Head of caudate nucleus (tissue), 42 donors: ENCODE measurements around the gene PRR7.
"Not testable (repeated sequence)": the region's sequence is repeated elsewhere in the genome, so short reads cannot be mapped to it uniquely, and the experiment has no call there.

Source experiments
- DNase-seq, 42 donors: peaks; one replicate each; pipeline versions ENCODE4 v3.0.0 to v3.0.0-alpha.2; 2020 to 2021; ENCODE audit warnings: mixed read lengths in 7 of 42
- intact Hi-C: fragments of 100-400 bp; cut with DNase I; formaldehyde crosslinking; loops from one replicate; pipeline ENCODE4 v1.15.0; 2022

Gene PRR7

GRCh38 chr5:177472460-177473442 lies 26.1 kb downstream of the PRR7 start:
- intact Hi-C loops, result no loop called here
- DNase-seq, result peak in 3 of 42 donors; percentile 29 to 52 (median 37)

DNA sequence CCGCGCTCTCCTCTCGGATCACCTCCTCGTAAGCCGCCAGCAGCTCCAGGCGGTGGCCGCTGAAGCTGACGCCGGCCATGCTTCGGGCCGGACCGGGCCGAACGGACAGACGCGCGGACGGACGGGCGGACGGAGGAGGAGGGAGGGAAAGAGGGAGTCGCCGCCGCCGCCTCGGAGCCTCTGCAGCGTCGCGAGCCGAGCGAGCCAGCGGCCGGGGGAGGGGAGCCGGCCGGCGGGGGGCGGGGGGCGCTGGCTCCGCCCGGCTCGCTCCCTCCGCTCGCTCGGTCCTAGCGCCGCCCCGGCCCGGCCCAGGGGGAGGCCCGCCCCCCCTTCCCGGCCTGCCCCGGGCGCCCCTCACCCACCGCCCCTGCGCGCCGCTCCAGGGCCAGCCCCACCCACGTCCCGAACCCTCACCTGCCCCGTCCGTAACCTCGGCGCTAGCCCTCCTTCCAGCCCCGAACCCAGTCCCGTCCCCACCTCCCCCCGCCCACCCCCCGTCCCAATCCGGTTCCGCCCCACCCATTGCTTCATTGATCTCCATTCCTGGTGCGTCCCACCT lies 26.9 kb downstream of the PRR7 start, which contains the start of gene DBN1:
TSS of gene DBN1 (minus strand) at position 192 of the 559 bp plus-strand sequence. CDS start at position 79, 113 bp downstream.
- DNase-seq, result peak in 13 of 42 donors; percentile 31 to 66 (median 58)
- intact Hi-C loops, result no loop called here

DNA sequence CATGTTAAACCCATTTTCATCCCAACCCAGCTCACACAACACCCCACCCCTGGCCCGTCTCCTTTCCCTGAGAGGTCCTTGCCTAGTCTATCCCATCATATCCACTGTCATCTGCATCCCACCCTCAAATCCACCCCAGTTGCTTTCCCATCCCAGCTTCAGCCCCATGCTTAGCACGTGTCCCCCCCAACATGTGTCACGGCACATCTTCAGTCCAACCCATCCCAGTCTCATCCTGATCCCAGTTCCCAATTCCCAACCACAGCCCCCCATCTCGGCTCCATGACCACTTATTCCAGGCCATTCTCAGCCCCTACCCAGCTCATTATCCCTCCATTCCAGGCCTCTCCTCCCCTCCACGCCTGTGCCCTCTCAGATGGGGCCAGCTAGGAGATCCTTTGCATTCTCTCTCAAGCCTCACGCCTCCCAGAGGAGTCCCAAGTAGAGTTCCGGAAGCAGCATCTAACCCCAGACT lies 27.4 kb downstream of the PRR7 start:
- intact Hi-C loops, result no loop called here
- DNase-seq, result no peak

DNA sequence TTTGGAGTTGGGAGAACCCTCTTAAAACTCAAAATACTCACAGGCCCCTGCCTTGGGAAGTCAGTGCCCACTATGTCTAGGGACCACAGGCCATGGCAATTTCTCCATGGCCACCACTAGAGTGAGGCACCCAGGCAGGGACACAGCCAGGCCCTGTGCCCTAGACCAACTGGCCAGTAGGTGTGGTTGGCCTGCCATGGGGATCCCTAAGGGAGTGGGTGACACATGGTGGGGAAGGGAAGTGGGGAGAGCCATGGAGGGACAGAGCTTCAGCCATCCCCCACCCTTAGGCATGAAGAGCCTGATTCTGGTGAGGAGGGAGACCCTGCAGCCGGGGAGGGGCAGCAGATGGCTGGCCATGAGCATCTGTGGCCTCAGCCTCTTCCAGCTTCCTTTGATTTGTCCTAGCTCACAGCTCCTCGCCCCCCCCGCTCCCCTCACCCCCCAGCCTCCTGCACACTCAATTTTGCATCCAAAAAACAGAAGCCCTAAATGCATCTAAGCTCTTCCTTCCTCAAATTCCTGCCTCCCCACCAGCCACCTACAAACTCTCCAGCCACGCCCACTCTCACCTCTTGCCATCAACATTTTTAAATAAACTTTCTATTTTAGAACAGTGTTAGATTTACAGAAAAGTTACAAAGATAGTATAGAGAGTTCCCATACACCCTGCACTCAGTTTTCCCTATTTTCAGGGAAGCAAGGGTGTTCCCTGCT lies 28.4 kb downstream of the PRR7 start:
- intact Hi-C loops, result no loop called here
- no peak for DNase-seq

- intact Hi-C loops, result no loop called here
- DNase-seq, result peak in 10 of 42 donors; percentile 43 to 78 (median 58)
These were observed 29.2 kb downstream of the PRR7 start for GRCh38 chr5:177475563-177476427.

GRCh38 chr5:177476531-177477233 lies 30.1 kb downstream of the PRR7 start:
- DNase-seq, result no peak

DNA sequence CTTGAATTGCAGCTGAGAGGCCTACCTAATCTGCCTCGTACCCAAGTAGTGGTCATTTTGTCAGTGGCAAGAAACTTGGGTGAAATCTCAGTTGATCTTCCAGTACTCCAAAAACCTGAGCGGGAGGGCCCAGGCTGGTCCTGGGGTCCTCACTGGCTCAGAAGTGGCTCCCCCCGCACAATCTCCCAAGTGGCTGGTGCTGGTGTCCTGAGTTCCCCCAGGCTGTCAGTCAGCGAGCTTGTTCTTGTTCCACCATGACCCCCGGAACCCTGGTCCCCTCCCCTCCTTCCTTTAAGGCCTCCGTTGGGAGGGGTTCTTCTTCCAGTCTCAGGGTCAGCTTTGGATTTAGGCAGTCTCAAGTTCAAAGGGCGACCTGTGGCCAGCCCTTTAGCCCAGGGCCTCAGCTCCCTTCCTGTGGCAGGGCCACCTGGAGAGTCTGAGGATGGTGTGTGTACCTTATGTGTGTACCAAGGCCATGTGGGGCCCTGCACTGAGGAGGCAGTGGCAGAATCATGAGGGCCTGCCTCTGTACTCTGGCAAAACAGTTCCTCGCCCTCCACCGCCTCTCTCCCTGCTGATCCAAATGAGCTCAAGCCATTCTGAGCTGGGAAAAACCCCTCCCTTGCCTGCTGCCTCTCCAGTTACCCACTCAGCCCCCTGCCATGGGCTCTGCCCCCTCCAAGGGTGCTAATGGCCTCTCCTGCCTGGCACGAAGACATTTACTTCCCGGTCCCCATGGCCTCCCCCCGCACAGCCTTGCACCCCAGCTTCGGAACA lies 31.3 kb downstream of the PRR7 start:
- DNase-seq, result no peak
- intact Hi-C loops, result no loop called here

More at GRCh38 chr5:177476531-177477233, 30.1 kb downstream of the PRR7 start:
- intact Hi-C loops, result no loop called here

DNA sequence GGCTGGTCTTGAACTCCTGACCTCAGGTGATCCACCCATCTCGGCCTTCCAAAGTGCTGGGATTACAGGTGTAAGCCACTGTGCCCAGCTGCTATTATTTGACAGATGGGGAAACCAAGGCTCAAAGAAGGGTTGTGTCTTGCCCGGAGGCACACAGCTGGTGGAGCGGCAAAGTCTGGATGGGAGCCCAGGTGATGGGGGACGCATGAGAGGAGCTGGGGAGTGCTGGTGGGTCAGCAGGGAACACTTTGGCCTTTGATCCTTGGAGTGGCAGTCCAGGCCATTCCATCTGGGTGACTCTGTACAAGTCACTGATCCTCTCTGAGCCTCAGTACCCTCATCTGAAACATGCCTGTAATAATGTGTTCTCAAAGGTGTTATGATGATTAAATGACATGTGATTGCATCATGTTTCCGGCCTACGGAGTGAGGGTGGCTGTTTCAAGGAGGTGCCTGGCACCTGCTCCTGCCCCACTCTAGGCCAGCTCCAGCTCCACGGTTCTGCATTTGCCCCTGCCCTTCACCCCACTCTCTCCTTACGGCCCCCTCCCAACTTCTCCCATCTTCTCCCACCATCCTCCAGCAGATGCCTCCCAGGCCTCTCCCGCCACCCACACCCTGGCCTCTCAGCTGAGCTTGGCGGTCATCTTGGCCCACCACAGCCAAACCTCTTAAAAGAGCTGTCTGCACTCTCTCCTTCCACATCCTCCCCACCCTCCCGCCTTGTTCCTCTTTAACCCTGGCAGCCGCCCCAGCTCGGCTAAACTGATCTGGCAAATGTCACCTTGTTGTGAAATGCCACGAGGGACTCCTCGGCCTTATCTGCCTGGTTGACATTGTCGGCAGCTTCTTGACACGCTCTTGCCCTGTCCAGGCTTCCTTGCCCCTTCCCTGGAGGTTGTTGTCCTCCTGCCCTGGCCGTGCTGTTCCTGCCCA lies 32.4 kb downstream of the PRR7 start:
- peak in 14 of 42 donors; percentile 30 to 68 (median 47) for DNase-seq
- intact Hi-C loops, result no loop called here

GRCh38 chr5:177479774-177480173 lies 33.2 kb downstream of the PRR7 start:
- no peak for DNase-seq
- intact Hi-C loops, result no loop called here

DNA sequence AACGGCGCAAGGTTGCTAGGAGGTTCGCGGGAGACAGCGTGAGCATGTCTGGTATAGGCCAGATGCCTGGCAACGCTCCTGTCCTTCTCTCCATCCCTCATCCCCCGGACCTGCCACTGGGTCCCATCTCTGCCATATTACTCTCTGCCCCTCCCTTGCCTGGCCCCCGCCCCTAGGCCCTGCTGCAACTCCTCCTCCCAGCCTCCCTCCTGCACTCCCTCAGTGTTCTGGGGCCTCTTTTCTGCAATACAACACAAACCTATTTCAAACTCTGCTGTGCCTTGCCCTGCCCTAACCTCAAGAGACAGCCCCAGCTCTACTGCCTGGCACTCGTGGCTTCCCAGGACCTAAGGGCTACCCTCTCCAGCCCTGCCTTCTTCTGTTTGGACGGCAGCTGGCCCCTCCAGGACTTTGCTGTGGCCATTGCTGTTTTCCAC lies 35.8 kb downstream of the PRR7 start:
- intact Hi-C loops, result no loop called here

GRCh38 chr5:177483042-177483441 lies 36.4 kb downstream of the PRR7 start:
- DNase-seq, result no peak

More for the DNA sequence above, 35.8 kb downstream of the PRR7 start:
- DNase-seq, result no peak

DNA sequence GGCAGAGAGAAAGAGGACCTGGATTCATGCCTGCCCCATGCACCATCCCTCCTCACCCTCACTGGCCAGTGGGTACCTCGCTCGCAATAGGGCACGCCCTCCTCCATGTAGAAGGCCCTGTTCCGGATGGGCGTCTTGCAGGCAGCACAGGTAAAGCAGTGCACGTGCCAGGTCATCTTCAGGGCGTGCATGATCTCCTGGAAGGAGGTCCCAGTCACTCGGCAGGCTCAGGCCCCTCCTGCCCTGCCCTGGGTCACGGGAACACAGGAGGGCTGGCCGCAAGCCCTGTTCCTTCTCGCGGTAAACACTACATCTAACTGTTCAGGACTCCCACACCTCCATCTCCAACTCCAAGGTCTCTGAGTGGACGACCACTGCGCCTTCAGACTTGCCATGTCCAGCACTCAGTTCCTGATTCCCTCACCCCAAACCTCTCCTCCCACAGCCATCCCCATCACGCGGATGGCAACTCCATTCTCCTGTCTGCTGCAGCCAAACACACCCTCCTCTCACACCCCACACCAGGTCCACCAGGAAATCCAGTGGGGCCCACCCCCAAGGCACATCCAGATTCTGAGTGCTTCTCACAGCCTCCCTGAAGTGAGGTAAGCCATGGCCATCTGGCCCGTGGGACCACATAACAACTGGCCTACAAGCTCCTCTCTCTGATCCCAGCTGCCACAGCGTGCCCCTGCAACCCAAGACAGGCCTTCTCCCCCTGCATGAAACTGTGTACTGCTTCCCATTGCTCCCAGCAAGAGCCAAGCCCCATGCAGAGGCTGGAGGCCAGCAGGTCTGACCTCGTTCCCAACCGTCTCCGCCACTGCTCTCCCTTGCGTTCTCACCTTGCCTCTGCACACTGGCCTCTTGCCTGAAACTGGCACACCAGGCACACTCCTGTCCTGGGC lies 37.6 kb downstream of the PRR7 start:
- no peak for DNase-seq
- intact Hi-C loops, result no loop called here

More at GRCh38 chr5:177483042-177483441, 36.4 kb downstream of the PRR7 start:
- intact Hi-C loops, result no loop called here

DNA sequence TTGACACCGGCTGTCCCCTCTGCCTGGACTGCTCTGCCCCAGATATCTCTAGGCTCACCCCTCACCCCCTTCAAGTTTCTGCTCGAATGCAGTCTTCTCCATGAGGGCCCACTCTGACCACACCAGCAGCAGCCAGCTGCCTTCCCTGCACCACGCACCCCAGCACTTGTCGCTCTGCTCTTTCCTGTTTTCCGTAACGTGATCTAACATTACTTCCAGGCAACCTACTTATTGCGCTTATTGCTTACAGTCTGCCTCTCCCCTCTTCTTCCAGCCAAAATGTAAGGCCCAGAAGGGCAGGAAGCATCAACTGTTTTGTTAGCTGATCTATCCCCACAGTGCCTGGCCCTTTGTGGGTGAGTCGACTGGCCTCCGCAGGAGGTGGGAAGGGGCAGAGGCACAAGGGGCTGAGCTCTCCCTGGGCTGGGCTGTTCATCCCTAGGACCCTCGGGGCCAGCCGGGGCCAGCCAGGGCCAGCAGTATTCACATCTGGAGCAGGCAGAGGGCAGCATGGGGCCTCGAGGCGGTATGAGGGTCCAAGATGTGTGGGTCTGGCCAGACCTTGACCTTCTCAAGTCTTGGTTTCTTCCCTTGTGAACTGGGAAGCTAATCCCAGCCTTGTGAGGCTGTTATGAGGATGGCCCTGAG lies 38.4 kb downstream of the PRR7 start:
- DNase-seq, result no peak
- intact Hi-C loops, result no loop called here

GRCh38 chr5:177485753-177486152 lies 39.1 kb downstream of the PRR7 start:
- intact Hi-C loops, result not testable (repeated sequence)

More at GRCh38 chr5:177485753-177486152, 39.1 kb downstream of the PRR7 start:
- not testable (repeated sequence) for DNase-seq
